ENCODE measurements around the gene CNTNAP5.

Gene CNTNAP5

DNA sequence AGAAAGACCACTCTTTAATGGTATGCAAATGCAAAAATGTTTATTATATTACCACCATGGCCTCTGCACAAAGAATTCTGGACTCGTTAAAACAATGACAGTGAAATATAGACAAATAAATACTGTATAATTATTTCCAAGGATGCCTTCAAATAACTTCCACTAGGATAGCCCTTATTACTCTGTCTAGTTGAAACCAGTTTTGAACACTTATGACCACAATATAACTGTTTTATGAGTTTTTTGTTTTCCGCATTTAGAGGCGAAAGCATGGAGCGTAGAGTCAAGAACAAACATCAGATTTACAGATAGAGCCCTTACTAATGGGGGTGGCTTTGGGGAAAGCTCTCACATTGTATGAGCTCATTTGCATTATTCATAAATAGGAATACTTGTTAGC lies 559.5 kb downstream of the CNTNAP5 start:
- no peak for DNase-seq (ENCODE audit: low read depth)
- no peak for TF ChIP-seq MYC (IDR thresholded peaks at IDR 0.05; ENCODE audit: low read depth, low read length)
- TF ChIP-seq, protein P1, sequence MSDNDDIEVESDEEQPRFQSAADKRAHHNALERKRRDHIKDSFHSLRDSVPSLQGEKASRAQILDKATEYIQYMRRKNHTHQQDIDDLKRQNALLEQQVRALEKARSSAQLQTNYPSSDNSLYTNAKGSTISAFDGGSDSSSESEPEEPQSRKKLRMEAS (IDR thresholded peaks at IDR 0.05; ENCODE audit: low read depth, low read length), result no peak
- TF ChIP-seq, protein P2, sequence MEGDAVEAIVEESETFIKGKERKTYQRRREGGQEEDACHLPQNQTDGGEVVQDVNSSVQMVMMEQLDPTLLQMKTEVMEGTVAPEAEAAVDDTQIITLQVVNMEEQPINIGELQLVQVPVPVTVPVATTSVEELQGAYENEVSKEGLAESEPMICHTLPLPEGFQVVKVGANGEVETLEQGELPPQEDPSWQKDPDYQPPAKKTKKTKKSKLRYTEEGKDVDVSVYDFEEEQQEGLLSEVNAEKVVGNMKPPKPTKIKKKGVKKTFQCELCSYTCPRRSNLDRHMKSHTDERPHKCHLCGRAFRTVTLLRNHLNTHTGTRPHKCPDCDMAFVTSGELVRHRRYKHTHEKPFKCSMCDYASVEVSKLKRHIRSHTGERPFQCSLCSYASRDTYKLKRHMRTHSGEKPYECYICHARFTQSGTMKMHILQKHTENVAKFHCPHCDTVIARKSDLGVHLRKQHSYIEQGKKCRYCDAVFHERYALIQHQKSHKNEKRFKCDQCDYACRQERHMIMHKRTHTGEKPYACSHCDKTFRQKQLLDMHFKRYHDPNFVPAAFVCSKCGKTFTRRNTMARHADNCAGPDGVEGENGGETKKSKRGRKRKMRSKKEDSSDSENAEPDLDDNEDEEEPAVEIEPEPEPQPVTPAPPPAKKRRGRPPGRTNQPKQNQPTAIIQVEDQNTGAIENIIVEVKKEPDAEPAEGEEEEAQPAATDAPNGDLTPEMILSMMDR (IDR thresholded peaks at IDR 0.05; ENCODE audit: low read depth, low read length), result no peak
- TF ChIP-seq POLR2A (IDR thresholded peaks at IDR 0.05; ENCODE audit: extremely low read depth, insufficient read length), result no peak
- H3K4me3 ChIP-seq (ENCODE audit: low read depth, low read length), result no peak overlapping the region

GRCh38 chr2:124585277-124585676 lies 560.2 kb downstream of the CNTNAP5 start:
- TF ChIP-seq POLR2A (IDR thresholded peaks at IDR 0.05; ENCODE audit: extremely low read depth, insufficient read length) (no peak), MYC (IDR thresholded peaks at IDR 0.05; ENCODE audit: low read depth, low read length) (no peak)
- TF ChIP-seq, protein P2 (IDR thresholded peaks at IDR 0.05; ENCODE audit: low read depth, low read length), result no peak
- TF ChIP-seq, protein P1 (IDR thresholded peaks at IDR 0.05; ENCODE audit: low read depth, low read length), result no peak
- DNase-seq (ENCODE audit: low read depth), result no peak
- no peak overlapping the region for H3K4me3 ChIP-seq (ENCODE audit: low read depth, low read length)

GRCh38 chr2:124586210-124586609 lies 561.1 kb downstream of the CNTNAP5 start:
- H3K4me3 ChIP-seq (ENCODE audit: low read depth, low read length), result no peak overlapping the region
- TF ChIP-seq MYC (IDR thresholded peaks at IDR 0.05; ENCODE audit: low read depth, low read length) (no peak), POLR2A (IDR thresholded peaks at IDR 0.05; ENCODE audit: extremely low read depth, insufficient read length) (no peak)
- TF ChIP-seq, protein P1 (IDR thresholded peaks at IDR 0.05; ENCODE audit: low read depth, low read length), result no peak
- TF ChIP-seq, protein P2 (IDR thresholded peaks at IDR 0.05; ENCODE audit: low read depth, low read length), result no peak
- no peak for DNase-seq (ENCODE audit: low read depth)

GRCh38 chr2:124586835-124587234 lies 561.7 kb downstream of the CNTNAP5 start:
- no peak for DNase-seq (ENCODE audit: low read depth)
- no peak overlapping the region for H3K4me3 ChIP-seq (ENCODE audit: low read depth, low read length)
- TF ChIP-seq, protein P2 (IDR thresholded peaks at IDR 0.05; ENCODE audit: low read depth, low read length), result no peak
- no peak for TF ChIP-seq POLR2A (IDR thresholded peaks at IDR 0.05; ENCODE audit: extremely low read depth, insufficient read length)
- TF ChIP-seq, protein P1 (IDR thresholded peaks at IDR 0.05; ENCODE audit: low read depth, low read length), result no peak
- no peak for TF ChIP-seq MYC (IDR thresholded peaks at IDR 0.05; ENCODE audit: low read depth, low read length)

GRCh38 chr2:124589971-124590370 lies 564.9 kb downstream of the CNTNAP5 start:
- no peak overlapping the region for H3K4me3 ChIP-seq (ENCODE audit: low read depth, low read length)
- no peak for TF ChIP-seq POLR2A (IDR thresholded peaks at IDR 0.05; ENCODE audit: extremely low read depth, insufficient read length)
- TF ChIP-seq, protein P1 (IDR thresholded peaks at IDR 0.05; ENCODE audit: low read depth, low read length), result no peak
- TF ChIP-seq MYC (IDR thresholded peaks at IDR 0.05; ENCODE audit: low read depth, low read length), result no peak
- TF ChIP-seq, protein P2 (IDR thresholded peaks at IDR 0.05; ENCODE audit: low read depth, low read length), result no peak
- no peak for DNase-seq (ENCODE audit: low read depth)
